ENCODE results near the gene BACH2.

The BACH2 gene

DNA sequence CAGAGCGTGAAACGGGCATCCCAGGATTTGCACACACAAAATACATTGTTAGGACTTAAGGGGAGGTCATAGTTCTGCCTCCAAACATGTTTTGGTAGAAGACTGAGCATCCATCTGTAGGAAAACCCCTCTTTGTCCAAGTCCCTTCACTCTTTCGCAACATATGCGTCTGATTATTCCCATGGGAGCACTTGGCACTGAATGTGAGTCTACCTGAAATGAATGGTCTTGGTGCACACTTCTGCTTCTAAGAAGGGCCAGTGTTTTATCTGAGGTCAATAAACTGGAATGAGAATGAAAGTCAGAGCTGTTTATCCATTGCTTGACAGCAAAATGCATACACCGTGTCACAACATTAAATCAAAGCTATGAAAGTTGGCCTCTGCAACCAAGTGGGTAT is 369.4 kb downstream of the BACH2 start:
- H3K4me3 ChIP-seq (ENCODE audit: control insufficient read depth, low read depth, low read length): no peak overlapping the region
- TF ChIP-seq CTCF (IDR thresholded peaks at IDR 0.05; ENCODE audit: control insufficient read depth, insufficient read depth, low read depth, low read length, missing control alignments): no peak
- DNase-seq (ENCODE audit: low read depth): no peak

GRCh38 chr6:89925826-89926225 is 370.8 kb downstream of the BACH2 start:
- DNase-seq (ENCODE audit: low read depth): no peak
- no peak for TF ChIP-seq CTCF (IDR thresholded peaks at IDR 0.05; ENCODE audit: control insufficient read depth, insufficient read depth, low read depth, low read length, missing control alignments)
- H3K4me3 ChIP-seq (ENCODE audit: control insufficient read depth, low read depth, low read length): no peak overlapping the region

- no peak for DNase-seq (ENCODE audit: low read depth)
- no peak for TF ChIP-seq CTCF (IDR thresholded peaks at IDR 0.05; ENCODE audit: control insufficient read depth, insufficient read depth, low read depth, low read length, missing control alignments)
- H3K4me3 ChIP-seq (ENCODE audit: control insufficient read depth, low read depth, low read length): no peak overlapping the region
Measured at GRCh38 chr6:89924231-89924630, 372.4 kb downstream of the BACH2 start.

DNA sequence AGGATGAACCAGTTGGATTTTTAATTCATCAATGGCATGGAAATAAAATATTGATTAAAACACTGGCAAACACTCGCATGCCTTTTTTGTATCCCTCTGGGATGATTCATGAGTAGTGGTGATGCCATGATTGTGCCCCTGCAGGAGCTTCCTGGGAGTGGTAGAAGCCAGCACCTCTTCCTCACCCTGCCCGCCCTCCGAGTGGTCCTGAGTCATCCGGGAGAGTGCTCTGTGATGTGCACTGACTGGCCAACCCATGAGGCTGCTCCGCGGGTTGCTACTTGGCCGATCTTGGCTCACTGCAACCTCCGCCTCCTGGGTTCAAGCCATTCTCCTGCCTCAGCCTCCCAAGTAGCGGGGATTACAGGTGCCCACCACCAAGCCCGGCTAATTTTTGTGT is 375.0 kb downstream of the BACH2 start:
- H3K4me3 ChIP-seq (ENCODE audit: control insufficient read depth, low read depth, low read length): no peak overlapping the region
- no peak for TF ChIP-seq CTCF (IDR thresholded peaks at IDR 0.05; ENCODE audit: control insufficient read depth, insufficient read depth, low read depth, low read length, missing control alignments)
- DNase-seq (ENCODE audit: low read depth): no peak

DNA sequence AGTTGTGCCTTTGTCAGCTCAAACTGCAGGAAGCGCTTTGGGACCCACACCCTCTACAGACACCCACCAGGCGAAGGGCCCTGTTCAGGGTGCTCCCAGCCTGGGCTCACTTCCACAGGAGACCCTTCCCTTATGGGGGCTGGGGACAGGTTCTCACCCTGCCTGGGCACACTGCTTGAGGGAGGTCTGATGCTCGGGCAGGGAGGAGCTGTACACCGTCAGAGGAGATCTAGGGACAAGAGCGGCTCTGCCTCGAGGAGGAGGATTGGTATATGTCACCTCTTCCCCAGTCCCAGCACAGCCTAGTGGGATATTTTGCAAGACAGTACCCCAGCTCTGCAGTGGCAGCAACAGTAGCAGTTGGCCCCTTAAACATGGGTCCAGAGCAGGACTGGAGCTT is 375.4 kb downstream of the BACH2 start:
- TF ChIP-seq CTCF (IDR thresholded peaks at IDR 0.05; ENCODE audit: control insufficient read depth, insufficient read depth, low read depth, low read length, missing control alignments): no peak
- no peak for DNase-seq (ENCODE audit: low read depth)
- H3K4me3 ChIP-seq (ENCODE audit: control insufficient read depth, low read depth, low read length): no peak overlapping the region

DNA sequence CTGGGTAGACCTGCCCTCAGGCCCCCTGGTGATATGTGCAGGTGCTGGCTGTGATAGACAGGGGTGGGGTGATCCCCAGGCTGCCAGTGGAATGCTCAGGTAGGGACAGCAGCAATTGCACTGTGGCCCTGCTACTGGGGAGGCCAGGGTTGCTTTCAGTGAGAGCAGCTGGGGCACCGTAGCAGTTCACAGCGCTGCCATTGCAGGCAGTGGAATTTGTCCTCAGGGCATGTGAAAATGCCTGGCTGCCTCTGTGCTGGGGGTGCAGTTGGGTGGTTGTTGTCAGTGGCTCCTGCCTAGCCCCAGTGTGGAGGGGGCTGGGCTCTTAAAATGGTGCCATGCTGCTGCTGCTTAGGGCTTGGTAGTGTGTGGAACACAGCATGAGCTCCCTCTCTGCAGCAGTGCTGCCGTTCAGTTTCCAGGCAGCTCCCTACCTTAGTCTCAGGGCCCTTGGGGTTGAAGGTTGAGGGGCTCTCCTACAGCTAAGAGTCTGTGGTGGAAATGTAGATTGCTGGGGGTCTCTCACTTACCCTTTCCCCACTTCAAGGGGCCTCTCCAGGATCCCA is 378.8 kb downstream of the BACH2 start:
- DNase-seq (ENCODE audit: low read depth): no peak
- no peak overlapping the region for H3K4me3 ChIP-seq (ENCODE audit: control insufficient read depth, low read depth, low read length)
- no peak for TF ChIP-seq CTCF (IDR thresholded peaks at IDR 0.05; ENCODE audit: control insufficient read depth, insufficient read depth, low read depth, low read length, missing control alignments)

DNA sequence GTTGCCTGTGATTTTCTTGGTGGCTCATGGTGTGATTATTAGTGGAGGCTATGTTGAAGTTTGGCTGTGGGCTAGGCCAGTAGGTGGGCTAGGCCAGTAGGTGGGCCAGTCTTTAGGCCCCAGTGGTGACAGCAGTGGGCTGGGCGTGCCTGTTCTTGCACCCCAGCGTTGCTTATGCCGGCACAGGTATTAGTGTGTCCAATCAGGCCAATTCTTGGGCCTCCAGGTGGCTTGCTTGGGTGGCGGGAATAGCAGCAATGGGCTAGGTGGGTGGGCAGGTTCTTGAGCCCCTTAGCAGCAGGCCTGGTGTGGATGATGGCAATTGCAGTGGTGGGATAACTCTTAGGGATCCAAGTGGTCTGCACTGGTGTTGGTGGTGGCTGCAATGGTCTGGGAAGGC is 379.4 kb downstream of the BACH2 start:
- no peak overlapping the region for H3K4me3 ChIP-seq (ENCODE audit: control insufficient read depth, low read depth, low read length)
- DNase-seq (ENCODE audit: low read depth): no peak
- no peak for TF ChIP-seq CTCF (IDR thresholded peaks at IDR 0.05; ENCODE audit: control insufficient read depth, insufficient read depth, low read depth, low read length, missing control alignments)

All from AG09309 (cell line).